ENCODE data around the gene IQSEC2.

- TF ChIP-seq SIN3A (IDR thresholded peaks at IDR 0.05; ENCODE audit: low read depth): no peak
- TF ChIP-seq CTCF (IDR thresholded peaks at IDR 0.05 in 2 of 3, conservative IDR thresholded peaks at IDR 0.05 in 1 of 3; ENCODE audit: borderline replicate concordance in 1 of 3, insufficient read depth in 1 of 3, low read depth in 2 of 3, low read length in 2 of 3): no peak
- TF ChIP-seq POLR2A (IDR thresholded peaks at IDR 0.05; ENCODE audit: borderline replicate concordance, extremely low read depth, insufficient read depth, insufficient read length): no peak
- TF ChIP-seq RAD21 (IDR thresholded peaks at IDR 0.05; ENCODE audit: low read depth): no peak
- no peak for TF ChIP-seq CEBPB (IDR thresholded peaks at IDR 0.05; ENCODE audit: low read depth)
- TF ChIP-seq ZFX (IDR thresholded peaks at IDR 0.05): no peak
- TF ChIP-seq EZH2 (IDR thresholded peaks at IDR 0.05): no peak
- TF ChIP-seq POLR2AphosphoS5 (IDR thresholded peaks at IDR 0.05; ENCODE audit: low read depth, low read length): no peak
- no peak for TF ChIP-seq ATF3 (IDR thresholded peaks at IDR 0.05)
- TF ChIP-seq ZNF274 (IDR thresholded peaks at IDR 0.05; ENCODE audit: low read depth, low read length): no peak
- TF ChIP-seq YY1 (IDR thresholded peaks at IDR 0.05; ENCODE audit: extremely low read depth, insufficient replicate concordance, low read depth, low read length): no peak
- TF ChIP-seq REST (IDR thresholded peaks at IDR 0.05; ENCODE audit: low read depth): no peak
- TF ChIP-seq MAX (IDR thresholded peaks at IDR 0.05): no peak
These were observed 28.5 kb upstream of the IQSEC2 start for GRCh38 chrX:53309837-53310236.

All from HCT116 (cell line).